ENCODE data around the gene RHOG. TPM values are rescaled to one million over a fixed set of nuclear protein-coding genes. Genes with fewer than 3 reads are reported as not detected.
"Not testable (repeated sequence)": the region's sequence is repeated elsewhere in the genome, so short reads cannot be mapped to it uniquely, and the experiment has no call there.

RHOG gene
- total RNA-seq, 1 donor from 2014 or later, result 43.8 TPM

DNA sequence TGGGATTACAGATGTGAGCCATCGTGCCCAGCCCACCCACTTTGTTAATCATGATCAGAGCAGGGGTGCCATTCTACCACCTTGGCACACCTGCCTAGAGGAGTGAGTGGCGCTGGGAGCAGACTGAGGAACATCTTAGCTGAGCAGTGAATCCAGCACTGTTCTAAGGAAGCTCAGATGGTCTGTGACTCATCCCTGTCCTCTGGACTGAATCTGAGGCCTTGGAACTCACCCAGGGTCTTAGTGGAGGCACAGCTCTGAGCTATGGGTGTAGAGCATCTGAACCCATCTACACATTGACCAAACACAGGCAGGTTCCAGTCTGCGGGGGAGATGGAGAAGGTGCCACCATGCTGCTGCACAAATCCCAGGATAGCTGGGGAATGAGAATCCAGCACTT, 17.5 kb downstream of the RHOG start:
- no peak for TF ChIP-seq CTCF (conservative IDR thresholded peaks at IDR 0.05; ENCODE audit: low read depth, low read length)
- no peak overlapping the region for H3K4me3 ChIP-seq (ENCODE audit: low read depth, low read length)
- peak; percentile 55 for DNase-seq (ENCODE audit: low read depth)

DNA sequence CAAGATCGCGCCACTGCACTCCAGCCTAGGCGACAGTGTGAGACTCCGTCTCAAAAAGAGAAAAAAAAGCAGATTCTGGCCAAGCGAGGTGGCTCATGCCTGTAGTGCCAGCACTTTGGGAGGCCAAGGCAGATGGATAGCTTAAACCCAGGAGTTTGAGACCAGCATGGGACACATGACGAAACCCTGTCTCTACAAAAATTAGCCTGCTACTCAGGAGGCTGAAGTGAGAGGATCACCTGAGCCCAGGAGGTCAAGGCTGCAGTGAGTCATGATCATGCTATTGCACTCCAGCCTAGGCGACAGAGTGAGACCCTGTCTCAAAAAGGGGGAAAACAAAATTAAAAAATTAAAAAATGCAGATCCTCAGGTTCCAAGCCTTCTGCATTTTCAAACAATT, 18.4 kb downstream of the RHOG start:
- H3K4me3 ChIP-seq (ENCODE audit: low read depth, low read length), result no peak overlapping the region
- no peak for TF ChIP-seq CTCF (conservative IDR thresholded peaks at IDR 0.05; ENCODE audit: low read depth, low read length)
- DNase-seq (ENCODE audit: low read depth), result no peak

GRCh38 chr11:3820971-3821370, 19.8 kb downstream of the RHOG start:
- no peak for DNase-seq (ENCODE audit: low read depth)
- TF ChIP-seq CTCF (conservative IDR thresholded peaks at IDR 0.05; ENCODE audit: low read depth, low read length), result no peak

GRCh38 chr11:3817181-3817800, 23.5 kb downstream of the RHOG start:
- TF ChIP-seq CTCF (conservative IDR thresholded peaks at IDR 0.05; ENCODE audit: low read depth, low read length), result no peak
- no peak overlapping the region for H3K4me3 ChIP-seq (ENCODE audit: low read depth, low read length)
- no peak for DNase-seq (ENCODE audit: low read depth)

More at GRCh38 chr11:3820971-3821370, 19.8 kb downstream of the RHOG start:
- no peak overlapping the region for H3K4me3 ChIP-seq (ENCODE audit: low read depth, low read length)

- DNase-seq (ENCODE audit: low read depth), result no peak
Measured at GRCh38 chr11:3816673-3817072, 24.1 kb downstream of the RHOG start.

GRCh38 chr11:3815845-3816244, 24.9 kb downstream of the RHOG start:
- DNase-seq (ENCODE audit: low read depth), result no peak
- H3K4me3 ChIP-seq (ENCODE audit: low read depth, low read length), result no peak overlapping the region
- TF ChIP-seq CTCF (conservative IDR thresholded peaks at IDR 0.05; ENCODE audit: low read depth, low read length), result no peak

More at GRCh38 chr11:3816673-3817072, 24.1 kb downstream of the RHOG start:
- no peak for TF ChIP-seq CTCF (conservative IDR thresholded peaks at IDR 0.05; ENCODE audit: low read depth, low read length)
- H3K4me3 ChIP-seq (ENCODE audit: low read depth, low read length), result no peak overlapping the region

- not testable (repeated sequence) for DNase-seq (ENCODE audit: low read depth); H3K4me3 ChIP-seq (ENCODE audit: low read depth, low read length)
Measured at GRCh38 chr11:3814832-3815231, 25.9 kb downstream of the RHOG start.
